GM23248 (cell line): ENCODE measurements around the gene COL23A1. TPM values are rescaled to one million over a fixed set of nuclear protein-coding genes. Genes with fewer than 3 reads are reported as not detected.

Source experiments
- DNase-seq: peaks from one replicate; pipeline ENCODE4 v3.0.0-alpha.2; 2015
- H2AFZ ChIP-seq: fragments of 200-600 bp; sonication (generic); 2 replicates; pipeline ENCODE4 v1.6.1; 2016; ENCODE audit warnings: antibody characterized with exemption
- H3F3A ChIP-seq: fragments of 200-600 bp; sonication (generic); 2 replicates; pipeline ENCODE4 v1.6.1; 2016; ENCODE audit warnings: mild to moderate bottlenecking, antibody characterized with exemption, mixed run types; ENCODE audit not compliant: insufficient read depth
- H3K27ac ChIP-seq: fragments of 200-600 bp; sonication (generic); 2 replicates; pipeline ENCODE4 v1.5.1; 2016; ENCODE audit warnings: mild to moderate bottlenecking
- H3K27me3 ChIP-seq: fragments of 200-600 bp; sonication (generic); replicated peaks from 2 replicates; pipeline ENCODE4 v1.6.1; 2016; ENCODE audit warnings: mild to moderate bottlenecking; ENCODE audit not compliant: insufficient read depth
- H3K36me3 ChIP-seq: fragments of 200-600 bp; sonication (generic); 2 replicates; pipeline ENCODE4 v1.6.1; 2016; ENCODE audit warnings: low read depth, mild to moderate bottlenecking
- H3K4me1 ChIP-seq: fragments of 200-600 bp; sonication (generic); 2 replicates; pipeline ENCODE4 v1.6.1; 2016; ENCODE audit warnings: mild to moderate bottlenecking; ENCODE audit not compliant: insufficient read depth
- H3K4me2 ChIP-seq: fragments of 200-600 bp; sonication (generic); one replicate; pipeline ENCODE4 v1.6.1; 2016; ENCODE audit warnings: mild to moderate bottlenecking; ENCODE audit not compliant: unreplicated experiment
- H3K4me3 ChIP-seq: fragments of 200-600 bp; sonication (generic); 2 replicates; pipeline ENCODE4 v1.5.1; 2016; ENCODE audit warnings: mild to moderate bottlenecking
- H3K79me2 ChIP-seq: fragments of 200-600 bp; sonication (generic); 2 replicates; pipeline ENCODE4 v1.6.1; 2016; ENCODE audit warnings: mild to moderate bottlenecking; ENCODE audit not compliant: insufficient read depth
- H3K9ac ChIP-seq: fragments of 200-600 bp; sonication (generic); 2 replicates; pipeline ENCODE4 v1.6.1; 2016; ENCODE audit warnings: mild to moderate bottlenecking
- H3K9me2 ChIP-seq: fragments of 200-600 bp; sonication (generic); 2 replicates; pipeline ENCODE4 v1.6.1; 2016; ENCODE audit warnings: mixed run types, mild to moderate bottlenecking, moderate library complexity; ENCODE audit not compliant: insufficient read depth
- H3K9me3 ChIP-seq: fragments of 200-600 bp; sonication (generic); one replicate; pipeline ENCODE4 v1.6.1; 2017; ENCODE audit warnings: low read depth
- H4K20me1 ChIP-seq: fragments of 200-600 bp; sonication (generic); 2 replicates; pipeline ENCODE4 v1.6.0; 2016; ENCODE audit not compliant: insufficient read depth
- EZH2 ChIP-seq: fragments of 200-600 bp; sonication (generic); IDR thresholded peaks from 2 replicates; pipeline ENCODE4 v1.6.1; 2018; ENCODE audit warnings: antibody characterized with exemption, mild to moderate bottlenecking; ENCODE audit not compliant: insufficient read depth, poor library complexity, severe bottlenecking
- EZH2phosphoT487 ChIP-seq: fragments of 200-600 bp; sonication (generic); IDR thresholded peaks from 2 replicates; pipeline ENCODE4 v1.6.1; 2018; ENCODE audit warnings: antibody characterized with exemption, moderate library complexity, mild to moderate bottlenecking, low read depth; ENCODE audit not compliant: insufficient read depth
- WGBS, 2 experiments: methylation state at CpG; one replicate each; pipeline ENCODE4 v1.1.6; 2015 to 2017; ENCODE audit warnings: low lambda C conversion rate in 2 of 2, low coverage in 1 of 2; ENCODE audit errors: missing lambda C conversion rate in 2 of 2; 5-methylcytosine and 5-hydroxymethylcytosine counted together
- in situ Hi-C: fragments of 300-500 bp; cut with MboI; formaldehyde crosslinking; loops from 2 replicates; pipeline ENCODE4 v1.15.0; 2020
- polyA plus RNA-seq: library from polyadenylated mRNA; unstranded; fragments of >200 nt; fragmentation: Nextera tagmentation; extraction: Ambion mirVana; gene quantifications from 2 replicates; pipeline ENCODE4 v1.2.1, GENCODE V29; 2016
- total RNA-seq: library from RNA; depleted of rRNA; stranded (reverse); fragments of >200 nt; shearing (Covaris generic); gene quantifications from 2 replicates; pipeline ENCODE4 v1.2.3, GENCODE V29; 2014

Gene COL23A1
- total and polyA plus RNA-seq, 2 experiments from 2014 or later, result not detected

- H2AFZ ChIP-seq, result no peak overlapping the region
- H3K27me3 ChIP-seq, result peaks cover 18% of the 10 kb centered on the region
- H3K9ac ChIP-seq, result no peak overlapping the region
- H4K20me1 ChIP-seq, result no peaks in the 10 kb centered on the region
- no peak for DNase-seq
- H3K9me3 ChIP-seq, result no peaks in the 10 kb centered on the region
- no peak overlapping the region for H3K4me2 ChIP-seq
- no peaks in the 10 kb centered on the region for H3K79me2 ChIP-seq
- H3K36me3 ChIP-seq, result no peaks in the 10 kb centered on the region
- in situ Hi-C loops, result loop anchor here (10.0 kb wide), 1 partner anchor 268 kb away; no protein-coding TSS in a partner anchor
- H3K27ac ChIP-seq, result no peak overlapping the region
- no peaks in the 10 kb centered on the region for H3K4me1 ChIP-seq
- H3K4me3 ChIP-seq, result no peak overlapping the region
- TF ChIP-seq EZH2 (no peak), EZH2phosphoT487 (no peak)
- no peaks in the 10 kb centered on the region for H3F3A ChIP-seq
- 57 to 62% methylated on average over 20 of the region's 20 CpGs for WGBS, 2 experiments
- no peaks in the 10 kb centered on the region for H3K9me2 ChIP-seq
Measured at GRCh38 chr5:178287091-178287790, 303.0 kb downstream of the COL23A1 start.

DNA sequence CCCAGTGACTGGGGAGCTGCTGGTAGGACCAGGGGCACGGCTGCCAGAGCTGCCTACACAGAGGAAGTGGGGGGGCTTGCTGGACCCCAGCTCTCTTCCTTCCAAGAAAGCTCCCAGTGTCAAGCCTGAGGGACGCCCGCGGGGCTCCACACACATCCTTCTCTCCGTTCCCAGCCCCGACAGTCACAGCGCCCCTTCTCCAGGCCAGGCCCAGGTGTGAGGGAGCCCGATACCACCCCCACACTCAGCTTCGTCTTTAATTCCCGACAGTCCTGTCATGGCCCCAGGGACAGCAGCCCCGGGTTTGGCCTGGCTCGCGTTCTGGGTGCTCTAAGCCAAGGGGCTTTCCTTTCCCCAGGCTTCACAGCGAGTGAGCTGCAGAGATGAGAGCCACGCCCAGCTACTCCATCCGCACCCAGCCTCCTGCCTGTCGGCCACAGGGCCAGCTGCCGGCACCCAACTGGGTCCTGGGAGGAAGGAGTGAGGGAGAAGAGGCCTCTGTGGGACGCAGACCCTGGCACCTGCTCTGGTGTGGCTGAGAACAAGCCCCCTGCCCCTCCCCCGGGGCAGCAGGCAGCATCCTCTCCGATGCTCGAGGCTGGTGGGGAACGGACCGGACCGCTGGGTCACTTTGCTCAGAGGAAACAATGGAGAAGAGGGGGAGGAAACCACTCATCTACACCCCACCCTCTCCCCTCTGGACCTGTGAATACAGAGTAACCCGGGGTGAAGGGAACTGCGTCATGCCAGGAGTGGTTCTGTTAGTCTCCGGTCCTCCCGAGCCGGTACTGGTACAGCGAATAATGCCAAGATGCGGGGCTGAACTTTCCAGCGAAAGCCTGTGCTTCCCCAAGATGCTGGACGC lies 303.7 kb downstream of the COL23A1 start:
- 66 to 72% methylated on average over 33 to 34 of the region's 34 CpGs for WGBS, 2 experiments
- DNase-seq, result no peak
- no peaks in the 10 kb centered on the region for H3F3A ChIP-seq
- H3K36me3 ChIP-seq, result no peaks in the 10 kb centered on the region
- H4K20me1 ChIP-seq, result no peaks in the 10 kb centered on the region
- H3K9me3 ChIP-seq, result no peaks in the 10 kb centered on the region
- H3K9me2 ChIP-seq, result no peaks in the 10 kb centered on the region
- H2AFZ ChIP-seq, result no peak overlapping the region
- H3K79me2 ChIP-seq, result no peaks in the 10 kb centered on the region
- H3K4me3 ChIP-seq, result no peak overlapping the region
- no peak for TF ChIP-seq EZH2
- no peak for TF ChIP-seq EZH2phosphoT487
- peaks cover 18% of the 10 kb centered on the region for H3K27me3 ChIP-seq
- no peak overlapping the region for H3K27ac ChIP-seq
- H3K4me1 ChIP-seq, result no peaks in the 10 kb centered on the region
- no peak overlapping the region for H3K9ac ChIP-seq
- no peak overlapping the region for H3K4me2 ChIP-seq
- in situ Hi-C loops, result loop anchor here (10.0 kb wide), 1 partner anchor 268 kb away; no protein-coding TSS in a partner anchor

- in situ Hi-C loops, result loop anchor here (10.0 kb wide), 1 partner anchor 269 kb away; no protein-coding TSS in a partner anchor
- DNase-seq, result no peak
- no peaks in the 10 kb centered on the region for H3K36me3 ChIP-seq
- H3K4me2 ChIP-seq, result no peak overlapping the region
- no peak overlapping the region for H3K4me3 ChIP-seq
- WGBS, 2 experiments, result 61 to 62% methylated on average over 18 to 19 of the region's 19 CpGs
- no peaks in the 10 kb centered on the region for H3K9me2 ChIP-seq
- H4K20me1 ChIP-seq, result no peaks in the 10 kb centered on the region
- H3K79me2 ChIP-seq, result no peaks in the 10 kb centered on the region
- H3F3A ChIP-seq, result no peaks in the 10 kb centered on the region
- no peak overlapping the region for H3K27ac ChIP-seq
- no peak overlapping the region for H3K9ac ChIP-seq
- H3K4me1 ChIP-seq, result no peaks in the 10 kb centered on the region
- H3K27me3 ChIP-seq, result peaks cover 18% of the 10 kb centered on the region
- H2AFZ ChIP-seq, result no peak overlapping the region
- H3K9me3 ChIP-seq, result no peaks in the 10 kb centered on the region
- TF ChIP-seq EZH2phosphoT487, result no peak
Measured at GRCh38 chr5:178285399-178286225, 304.6 kb downstream of the COL23A1 start.

DNA sequence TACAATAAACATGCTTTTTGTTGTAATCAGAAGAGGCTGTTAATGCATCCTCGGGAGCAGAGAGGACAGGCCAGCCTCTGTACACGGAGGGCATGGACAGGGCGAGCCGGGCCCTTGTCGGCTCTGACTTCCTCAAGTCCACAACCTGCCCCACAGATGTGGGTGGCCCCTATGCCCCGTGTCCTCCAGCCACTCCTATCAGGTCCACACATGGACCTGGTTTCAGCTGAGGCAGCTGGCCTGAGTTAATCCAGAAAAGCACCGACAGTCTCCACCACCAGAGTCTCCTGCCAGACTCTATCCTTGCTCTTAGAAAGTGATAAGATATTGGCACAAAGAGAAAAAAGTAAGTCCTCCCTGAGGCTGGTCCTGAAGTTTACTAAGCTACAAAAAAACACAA lies 305.2 kb downstream of the COL23A1 start:
- H3K27ac ChIP-seq, result no peak overlapping the region
- H3K79me2 ChIP-seq, result no peaks in the 10 kb centered on the region
- no peaks in the 10 kb centered on the region for H3K9me2 ChIP-seq
- no peak for DNase-seq
- H3K9ac ChIP-seq, result no peak overlapping the region
- H3K27me3 ChIP-seq, result peaks cover 18% of the 10 kb centered on the region
- no peaks in the 10 kb centered on the region for H4K20me1 ChIP-seq
- 59 to 60% methylated on average over 7 of the region's 7 CpGs for WGBS, 2 experiments
- no peaks in the 10 kb centered on the region for H3F3A ChIP-seq
- no peaks in the 10 kb centered on the region for H3K9me3 ChIP-seq
- H3K4me2 ChIP-seq, result no peak overlapping the region
- H3K4me1 ChIP-seq, result no peaks in the 10 kb centered on the region
- no peaks in the 10 kb centered on the region for H3K36me3 ChIP-seq
- H3K4me3 ChIP-seq, result no peak overlapping the region
- H2AFZ ChIP-seq, result no peak overlapping the region
- in situ Hi-C loops, result loop anchor here (10.0 kb wide), 1 partner anchor 270 kb away; no protein-coding TSS in a partner anchor
- TF ChIP-seq EZH2phosphoT487 (no peak), EZH2 (no peak)
